ENCODE measurements around the gene LHFPL2. TPM values are rescaled to one million over a fixed set of nuclear protein-coding genes. Genes with fewer than 3 reads are reported as not detected.

LHFPL2 gene
- total and polyA plus RNA-seq, 9 donors = 20.3 to 45.1 (median 27.9) TPM

GRCh38 chr5:78636682-78637081 lies 11.9 kb downstream of the LHFPL2 start:
- 87 to 94% (median 88%) methylated on average over 1 of the region's 1 CpG for WGBS, 3 donors
- Histone ChIP-seq H3K4me3 (no peak overlapping the region), H3K4me1 (ENCODE audit: insufficient read depth) (peaks cover 23% of the 10 kb centered on the region), H3K9me3 (no peaks in the 10 kb centered on the region), H3K27me3 (no peaks in the 10 kb centered on the region), H3K36me3 (no peaks in the 10 kb centered on the region), H3K27ac (no peak overlapping the region)
- intact Hi-C loops (cut with DNase I) = no loop called here
- no peak for TF ChIP-seq CTCF (IDR thresholded peaks at IDR 0.05)
- no peak for DNase-seq

- Histone ChIP-seq H3K4me1 (ENCODE audit: insufficient read depth) (peaks cover 19% of the 10 kb centered on the region), H3K9me3 (no peaks in the 10 kb centered on the region)
These were observed 13.9 kb downstream of the LHFPL2 start for GRCh38 chr5:78634634-78635033.

GRCh38 chr5:78634229-78634628 lies 14.3 kb downstream of the LHFPL2 start:
- Histone ChIP-seq H3K9me3 (no peaks in the 10 kb centered on the region), H3K27me3 (no peaks in the 10 kb centered on the region), H3K27ac (no peak overlapping the region), H3K4me1 (ENCODE audit: insufficient read depth) (peaks cover 19% of the 10 kb centered on the region), H3K4me3 (no peak overlapping the region), H3K36me3 (no peaks in the 10 kb centered on the region)
- intact Hi-C loops (cut with DNase I) = no loop called here
- 81 to 84% (median 84%) methylated on average over 5 of the region's 5 CpGs for WGBS, 3 donors
- DNase-seq = no peak
- TF ChIP-seq EP300 (IDR thresholded peaks at IDR 0.05) (no peak), POLR2A (IDR thresholded peaks at IDR 0.05) (no peak), CTCF (IDR thresholded peaks at IDR 0.05) (no peak)

More at GRCh38 chr5:78634634-78635033, 13.9 kb downstream of the LHFPL2 start:
- H3K27ac ChIP-seq = no peak overlapping the region
- intact Hi-C loops (cut with DNase I) = no loop called here
- no peak overlapping the region for H3K4me3 ChIP-seq
- no peaks in the 10 kb centered on the region for H3K27me3 ChIP-seq
- 71 to 78% (median 74%) methylated on average over 3 of the region's 3 CpGs for WGBS, 3 donors
- DNase-seq = no peak
- TF ChIP-seq CTCF (IDR thresholded peaks at IDR 0.05) = no peak
- TF ChIP-seq POLR2A (IDR thresholded peaks at IDR 0.05) = no peak
- no peak for TF ChIP-seq EP300 (IDR thresholded peaks at IDR 0.05)
- no peaks in the 10 kb centered on the region for H3K36me3 ChIP-seq

GRCh38 chr5:78633700-78634099 lies 14.9 kb downstream of the LHFPL2 start:
- no peak overlapping the region for H3K27ac ChIP-seq
- TF ChIP-seq EP300 (IDR thresholded peaks at IDR 0.05) (no peak), POLR2A (IDR thresholded peaks at IDR 0.05) (no peak), CTCF (IDR thresholded peaks at IDR 0.05) (no peak)
- intact Hi-C loops (cut with DNase I) = no loop called here
- DNase-seq = no peak
- H3K4me1 ChIP-seq (ENCODE audit: insufficient read depth) = peaks cover 16% of the 10 kb centered on the region
- H3K4me3 ChIP-seq = no peak overlapping the region
- no peaks in the 10 kb centered on the region for H3K36me3 ChIP-seq
- H3K27me3 ChIP-seq = no peaks in the 10 kb centered on the region
- 45 to 72% (median 54%) methylated on average over 2 of the region's 2 CpGs for WGBS, 3 donors
- H3K9me3 ChIP-seq = no peaks in the 10 kb centered on the region

GRCh38 chr5:78632467-78632866 lies 16.1 kb downstream of the LHFPL2 start:
- H3K4me3 ChIP-seq = no peak overlapping the region
- TF ChIP-seq POLR2A (IDR thresholded peaks at IDR 0.05) (no peak), CTCF (IDR thresholded peaks at IDR 0.05) (no peak), EP300 (IDR thresholded peaks at IDR 0.05) (no peak)
- no peak for DNase-seq
- no peaks in the 10 kb centered on the region for H3K27me3 ChIP-seq
- peaks cover 12% of the 10 kb centered on the region for H3K4me1 ChIP-seq (ENCODE audit: insufficient read depth)
- no peak overlapping the region for H3K27ac ChIP-seq
- no peaks in the 10 kb centered on the region for H3K36me3 ChIP-seq
- 94 to 100% (median 95%) methylated on average over 2 of the region's 2 CpGs for WGBS, 3 donors
- no peaks in the 10 kb centered on the region for H3K9me3 ChIP-seq
- intact Hi-C loops (cut with DNase I) = no loop called here
